Measurements from ENCODE around the gene VAT1L.

The VAT1L gene

GRCh38 chr16:77838597-77839255, 50.4 kb downstream of the VAT1L start:
- H3K4me3 Mint-ChIP-seq: no peak overlapping the region
- no peaks in the 10 kb centered on the region for H3K4me1 Mint-ChIP-seq
- ATAC-seq: no peak
- peaks cover 20% of the 10 kb centered on the region for H3K27me3 Mint-ChIP-seq
- H3K27ac Mint-ChIP-seq: no peak overlapping the region
- no peaks in the 10 kb centered on the region for H3K36me3 Mint-ChIP-seq
- peaks cover 4% of the 10 kb centered on the region for H3K9me3 Mint-ChIP-seq

GRCh38 chr16:77840093-77840492, 51.7 kb downstream of the VAT1L start:
- Mint-ChIP-seq H3K9me3 (peaks cover 4% of the 10 kb centered on the region), H3K4me1 (no peaks in the 10 kb centered on the region), H3K36me3 (no peaks in the 10 kb centered on the region), H3K4me3 (no peak overlapping the region), H3K27ac (no peak overlapping the region), H3K27me3 (peaks cover 20% of the 10 kb centered on the region)
- ATAC-seq: no peak

GRCh38 chr16:77840673-77841501, 52.5 kb downstream of the VAT1L start:
- peaks cover 4% of the 10 kb centered on the region for H3K9me3 Mint-ChIP-seq
- H3K4me1 Mint-ChIP-seq: no peaks in the 10 kb centered on the region
- no peak overlapping the region for H3K4me3 Mint-ChIP-seq
- H3K27ac Mint-ChIP-seq: no peak overlapping the region
- H3K27me3 Mint-ChIP-seq: peaks cover 28% of the 10 kb centered on the region
- no peak for ATAC-seq
- no peaks in the 10 kb centered on the region for H3K36me3 Mint-ChIP-seq

- H3K27ac Mint-ChIP-seq: no peak overlapping the region
- peaks cover 29% of the 10 kb centered on the region for H3K27me3 Mint-ChIP-seq
- no peak overlapping the region for H3K4me3 Mint-ChIP-seq
- no peaks in the 10 kb centered on the region for H3K36me3 Mint-ChIP-seq
- ATAC-seq: no peak
- peaks cover 4% of the 10 kb centered on the region for H3K9me3 Mint-ChIP-seq
- no peaks in the 10 kb centered on the region for H3K4me1 Mint-ChIP-seq
Measured at GRCh38 chr16:77841502-77841763, 53.1 kb downstream of the VAT1L start.

GRCh38 chr16:77842468-77842867, 54.1 kb downstream of the VAT1L start:
- Mint-ChIP-seq H3K27ac (no peak overlapping the region), H3K4me1 (no peaks in the 10 kb centered on the region), H3K9me3 (peaks cover 4% of the 10 kb centered on the region), H3K36me3 (no peaks in the 10 kb centered on the region), H3K27me3 (peaks cover 29% of the 10 kb centered on the region), H3K4me3 (no peak overlapping the region)
- ATAC-seq: no peak

GRCh38 chr16:77843405-77843804, 55.0 kb downstream of the VAT1L start:
- H3K4me1 Mint-ChIP-seq: no peaks in the 10 kb centered on the region
- ATAC-seq: no peak
- H3K27ac Mint-ChIP-seq: no peak overlapping the region
- no peaks in the 10 kb centered on the region for H3K36me3 Mint-ChIP-seq
- no peak overlapping the region for H3K4me3 Mint-ChIP-seq
- H3K27me3 Mint-ChIP-seq: peaks cover 26% of the 10 kb centered on the region
- peaks cover 6% of the 10 kb centered on the region for H3K9me3 Mint-ChIP-seq

- H3K4me3 Mint-ChIP-seq: no peak overlapping the region
- H3K4me1 Mint-ChIP-seq: no peaks in the 10 kb centered on the region
- no peaks in the 10 kb centered on the region for H3K36me3 Mint-ChIP-seq
- peaks cover 7% of the 10 kb centered on the region for H3K9me3 Mint-ChIP-seq
- H3K27ac Mint-ChIP-seq: no peak overlapping the region
- H3K27me3 Mint-ChIP-seq: peaks cover 16% of the 10 kb centered on the region
- ATAC-seq: no peak
Measured at GRCh38 chr16:77844801-77845200, 56.4 kb downstream of the VAT1L start.

- no peak for ATAC-seq
- H3K4me3 Mint-ChIP-seq: no peak overlapping the region
- H3K27me3 Mint-ChIP-seq: peaks cover 9% of the 10 kb centered on the region
- peaks cover 7% of the 10 kb centered on the region for H3K9me3 Mint-ChIP-seq
- H3K4me1 Mint-ChIP-seq: no peaks in the 10 kb centered on the region
- no peak overlapping the region for H3K27ac Mint-ChIP-seq
- H3K36me3 Mint-ChIP-seq: no peaks in the 10 kb centered on the region
Measured at GRCh38 chr16:77849646-77850258, 61.4 kb downstream of the VAT1L start.

GRCh38 chr16:77850636-77851333, 62.4 kb downstream of the VAT1L start:
- ATAC-seq: no peak
- peaks cover 7% of the 10 kb centered on the region for H3K9me3 Mint-ChIP-seq
- peaks cover 2% of the 10 kb centered on the region for H3K27me3 Mint-ChIP-seq
- no peaks in the 10 kb centered on the region for H3K36me3 Mint-ChIP-seq
- no peak overlapping the region for H3K27ac Mint-ChIP-seq
- no peak overlapping the region for H3K4me3 Mint-ChIP-seq
- no peaks in the 10 kb centered on the region for H3K4me1 Mint-ChIP-seq

GRCh38 chr16:77853161-77853560, 64.8 kb downstream of the VAT1L start:
- Mint-ChIP-seq H3K4me1 (no peaks in the 10 kb centered on the region), H3K36me3 (no peaks in the 10 kb centered on the region), H3K4me3 (no peak overlapping the region), H3K27ac (no peak overlapping the region), H3K9me3 (peaks cover 5% of the 10 kb centered on the region), H3K27me3 (peaks cover 15% of the 10 kb centered on the region)
- no peak for ATAC-seq

GRCh38 chr16:77856438-77857160, 68.2 kb downstream of the VAT1L start:
- Mint-ChIP-seq H3K4me3 (no peak overlapping the region), H3K4me1 (no peaks in the 10 kb centered on the region), H3K36me3 (no peaks in the 10 kb centered on the region), H3K9me3 (no peaks in the 10 kb centered on the region), H3K27me3 (peaks cover 18% of the 10 kb centered on the region), H3K27ac (no peak overlapping the region)
- no peak for ATAC-seq

GRCh38 chr16:77858060-77858459, 69.7 kb downstream of the VAT1L start:
- no peak for ATAC-seq
- no peak overlapping the region for H3K4me3 Mint-ChIP-seq
- H3K27ac Mint-ChIP-seq: no peak overlapping the region
- H3K9me3 Mint-ChIP-seq: no peaks in the 10 kb centered on the region
- H3K4me1 Mint-ChIP-seq: no peaks in the 10 kb centered on the region
- H3K27me3 Mint-ChIP-seq: peaks cover 18% of the 10 kb centered on the region
- no peaks in the 10 kb centered on the region for H3K36me3 Mint-ChIP-seq

- H3K27ac Mint-ChIP-seq: no peak overlapping the region
- H3K9me3 Mint-ChIP-seq: no peaks in the 10 kb centered on the region
- H3K36me3 Mint-ChIP-seq: no peaks in the 10 kb centered on the region
- no peak overlapping the region for H3K4me3 Mint-ChIP-seq
- peaks cover 18% of the 10 kb centered on the region for H3K27me3 Mint-ChIP-seq
- no peak for ATAC-seq
- H3K4me1 Mint-ChIP-seq: no peaks in the 10 kb centered on the region
Measured at GRCh38 chr16:77859493-77860232, 71.3 kb downstream of the VAT1L start.

- no peaks in the 10 kb centered on the region for H3K4me1 Mint-ChIP-seq
- peaks cover 18% of the 10 kb centered on the region for H3K27me3 Mint-ChIP-seq
- no peak overlapping the region for H3K4me3 Mint-ChIP-seq
- no peaks in the 10 kb centered on the region for H3K9me3 Mint-ChIP-seq
- no peak for ATAC-seq
- no peaks in the 10 kb centered on the region for H3K36me3 Mint-ChIP-seq
- no peak overlapping the region for H3K27ac Mint-ChIP-seq
Measured at GRCh38 chr16:77860953-77861352, 72.6 kb downstream of the VAT1L start.

Data from stimulated activated memory B cell treated with anti-CD40 and anti-IgM and Interleukin-4, amounts not matched to agents 10 μg/mL and 1 μg/mL and 100 μg/mL, for 72 hours (primary cell).